HG03442 (cell line): Measurements from ENCODE around the gene DUS1L.

Experiments
- ATAC-seq: cut with Tn5 transposase; IDR thresholded peaks from one replicate; pipeline ENCODE4 v1.9.1; 2021; ENCODE audit warnings: mild to moderate bottlenecking, moderate library complexity; ENCODE audit not compliant: unreplicated experiment

Gene DUS1L

GRCh38 chr17:82016061-82016874 lies 49.3 kb downstream of the DUS1L start:
- ATAC-seq, result no peak

GRCh38 chr17:82015311-82015971 lies 50.2 kb downstream of the DUS1L start:
- ATAC-seq, result no peak

GRCh38 chr17:82014971-82015310 lies 50.7 kb downstream of the DUS1L start:
- ATAC-seq, result no peak

GRCh38 chr17:82014432-82014831 lies 51.2 kb downstream of the DUS1L start:
- no peak for ATAC-seq

- ATAC-seq, result no peak
Observed at GRCh38 chr17:82013772-82014321, 51.8 kb downstream of the DUS1L start.

GRCh38 chr17:82013341-82013740 lies 52.3 kb downstream of the DUS1L start:
- no peak for ATAC-seq

GRCh38 chr17:82012640-82013295 lies 52.8 kb downstream of the DUS1L start:
- ATAC-seq, result no peak

GRCh38 chr17:82012261-82012639 lies 53.4 kb downstream of the DUS1L start:
- no peak for ATAC-seq

- ATAC-seq, result no peak
Observed at GRCh38 chr17:82011617-82012187, 53.9 kb downstream of the DUS1L start.

- no peak for ATAC-seq
Observed at GRCh38 chr17:82010575-82011525, 54.8 kb downstream of the DUS1L start.

GRCh38 chr17:82009413-82009812 lies 56.2 kb downstream of the DUS1L start:
- ATAC-seq, result no peak

GRCh38 chr17:82008941-82009405 lies 56.6 kb downstream of the DUS1L start:
- ATAC-seq, result no peak

GRCh38 chr17:82008258-82008940 lies 57.2 kb downstream of the DUS1L start:
- no peak for ATAC-seq
